DMS153 treated with DMSO at 0.1 percent for 48 hours (cell line): Measurements from ENCODE around the gene WSB2.
"Not testable (repeated sequence)": the region's sequence is repeated elsewhere in the genome, so short reads cannot be mapped to it uniquely, and the experiment has no call there.

Experiments used
- DNase-seq: peaks from one replicate; lab custom pipeline; 2025; ENCODE audit not compliant: unreplicated experiment; lab: John Stamatoyannopoulos, UW

Gene WSB2

GRCh38 chr12:118036672-118037411, 24.1 kb downstream of the WSB2 start:
- no peak for DNase-seq

GRCh38 chr12:118035190-118036041, 25.6 kb downstream of the WSB2 start:
- peak; percentile 24 for DNase-seq

- DNase-seq = peak; percentile 25
These were observed 26.4 kb downstream of the WSB2 start for GRCh38 chr12:118034429-118035189.

DNA sequence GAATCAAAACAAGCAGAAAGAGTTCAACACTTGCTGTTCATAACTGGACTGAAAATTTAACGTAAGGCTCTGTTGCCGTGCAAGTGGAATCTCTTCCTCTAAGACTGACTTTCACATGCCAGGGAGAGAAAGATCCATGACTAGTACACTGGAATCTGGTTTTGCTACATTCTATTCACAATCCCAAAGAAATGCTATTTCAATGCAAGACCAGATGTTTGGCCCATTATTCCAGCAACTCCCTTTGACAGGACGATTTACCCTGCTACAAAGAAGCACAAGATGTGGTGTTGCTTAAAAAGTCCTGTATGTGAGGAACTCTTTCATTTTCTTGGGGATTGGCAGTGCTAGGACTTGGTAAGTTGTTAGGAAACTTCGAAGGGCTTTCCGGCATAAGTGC, 27.1 kb downstream of the WSB2 start:
- DNase-seq = no peak

- no peak for DNase-seq
These were observed 27.7 kb downstream of the WSB2 start for GRCh38 chr12:118033323-118033722.

DNA sequence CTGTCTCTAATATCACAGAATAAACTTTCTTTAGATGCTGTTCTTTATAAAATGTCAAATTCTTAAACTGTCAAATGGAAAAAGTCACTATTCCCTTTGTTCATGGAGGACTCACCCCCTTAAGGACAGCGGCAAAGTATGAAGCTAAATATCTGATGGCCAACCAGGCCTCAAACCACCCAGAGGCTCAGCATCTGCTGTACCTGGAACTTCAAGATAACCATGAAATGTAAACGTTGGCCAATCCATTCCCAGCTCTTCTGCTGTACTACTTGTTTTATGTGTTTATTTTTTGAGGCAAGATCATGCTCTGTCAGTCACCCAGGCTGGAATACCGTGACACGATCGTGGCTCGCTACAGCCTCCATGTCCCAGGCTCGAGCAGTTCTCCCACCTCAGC, 28.8 kb downstream of the WSB2 start:
- no peak for DNase-seq

DNA sequence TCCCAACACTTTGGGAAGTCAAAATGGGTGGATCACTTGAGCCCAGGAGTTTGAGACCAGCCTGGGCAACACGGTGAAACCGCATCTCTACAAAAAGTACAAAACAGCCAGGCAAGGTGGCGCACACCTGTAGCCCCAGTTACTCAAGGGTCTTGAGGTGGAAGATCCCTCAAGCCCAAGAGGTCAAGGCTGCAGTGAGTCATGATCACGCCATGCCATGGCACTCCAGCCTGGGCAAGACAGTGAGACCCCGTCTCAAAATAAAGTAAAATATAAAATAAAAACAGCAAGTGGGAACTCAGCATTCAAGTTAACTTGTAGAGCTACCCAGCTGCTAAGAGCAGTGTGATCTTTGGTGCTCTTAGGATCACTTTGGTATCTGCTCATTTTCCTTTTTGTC, 31.8 kb downstream of the WSB2 start:
- DNase-seq = no peak

GRCh38 chr12:118025168-118025567, 35.8 kb downstream of the WSB2 start:
- no peak for DNase-seq

- no peak for DNase-seq
These were observed 37.6 kb downstream of the WSB2 start for GRCh38 chr12:118023301-118023860.

GRCh38 chr12:118022728-118023109, 38.3 kb downstream of the WSB2 start:
- no peak for DNase-seq

GRCh38 chr12:118022097-118022727, 38.8 kb downstream of the WSB2 start:
- not testable (repeated sequence) for DNase-seq

- no peak for DNase-seq
These were observed 40.9 kb downstream of the WSB2 start for GRCh38 chr12:118020036-118020435.

GRCh38 chr12:118017926-118018325, 43.1 kb downstream of the WSB2 start:
- no peak for DNase-seq

DNA sequence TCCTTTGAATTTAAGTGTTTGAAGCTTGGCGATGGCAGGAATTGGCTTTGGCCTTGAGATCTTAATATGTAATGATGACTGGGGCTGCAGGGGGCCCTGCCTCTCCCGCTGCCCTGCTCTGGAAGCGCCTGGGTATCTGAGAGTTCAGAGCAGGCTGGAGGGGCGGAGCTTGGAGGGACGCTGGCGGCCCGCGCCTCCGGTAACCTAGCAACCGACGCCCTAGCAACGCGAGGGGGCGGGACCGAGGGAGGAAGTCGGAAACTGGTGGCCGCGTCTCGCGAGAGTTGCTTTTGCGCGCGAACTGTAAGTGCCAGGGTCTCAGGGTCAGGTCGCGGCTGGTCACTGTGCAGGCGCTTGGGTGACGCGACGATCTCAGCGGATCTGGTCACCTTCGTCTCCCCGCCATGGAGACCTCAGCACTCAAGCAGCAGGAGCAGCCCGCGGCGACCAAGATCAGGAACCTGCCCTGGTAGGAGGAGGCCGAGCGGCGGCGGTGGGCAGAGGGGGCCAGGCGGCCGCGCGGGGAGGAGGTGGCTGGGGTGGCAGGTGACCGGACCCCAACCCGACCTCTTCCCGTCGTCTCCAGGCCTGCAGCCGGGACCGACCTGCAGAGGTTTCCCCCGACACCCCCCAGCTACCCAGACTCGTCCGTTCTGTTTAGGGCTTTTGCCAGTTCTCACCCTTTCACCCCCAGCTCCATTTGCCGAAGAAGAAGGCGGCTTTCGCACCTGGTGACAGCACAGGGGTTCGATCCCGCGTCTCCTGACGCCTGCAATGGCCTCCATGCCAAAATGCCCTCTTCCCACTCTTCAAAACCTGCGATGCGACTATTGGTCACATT, 44.3 kb downstream of the WSB2 start, which contains the start of gene RFC5:
Gene RFC5 (plus strand): TSS at position 280 of the 841 bp plus-strand sequence. CDS start 125 bp downstream, at position 405.
- DNase-seq = peak; percentile 94

- DNase-seq = no peak
These were observed 45.0 kb downstream of the WSB2 start for GRCh38 chr12:118015944-118016343.

DNA sequence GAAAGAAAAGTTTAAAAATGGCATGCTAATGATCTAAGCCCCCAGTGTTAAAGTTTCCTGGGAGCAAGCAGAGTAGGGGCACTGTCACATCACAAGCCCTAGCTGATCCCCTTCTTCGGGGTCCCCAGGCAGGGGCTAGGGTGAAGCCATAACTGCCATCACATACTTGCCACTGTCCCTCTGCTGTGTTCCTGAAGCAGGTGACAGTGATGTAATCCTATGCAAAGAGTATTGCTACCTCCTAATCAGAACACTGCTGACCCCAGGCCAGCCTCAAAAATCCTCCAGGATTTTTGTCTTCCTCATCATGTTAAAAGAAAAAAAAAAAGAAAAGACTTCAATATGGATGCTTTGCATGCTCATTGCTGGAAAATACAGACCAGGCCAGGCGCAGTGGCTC, 45.7 kb downstream of the WSB2 start:
- no peak for DNase-seq

DNA sequence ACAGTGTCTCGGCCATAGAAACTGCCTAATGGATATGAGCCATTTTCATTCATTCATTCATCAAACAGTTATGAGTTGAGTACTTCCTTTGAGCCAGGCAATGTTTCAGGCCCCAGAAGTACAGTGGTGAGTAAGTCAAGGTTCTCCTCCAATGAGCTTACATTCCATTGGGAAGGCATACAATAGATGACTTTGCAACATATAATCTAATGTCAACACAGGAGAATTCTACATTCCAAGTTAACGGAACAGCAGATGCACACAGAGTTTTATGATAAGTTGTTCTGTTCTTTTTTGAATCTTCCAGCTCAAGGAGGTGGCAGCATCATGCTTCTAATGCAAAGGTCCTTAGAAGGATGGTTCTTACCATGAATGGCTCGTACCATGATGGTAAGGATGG, 47.7 kb downstream of the WSB2 start:
- no peak for DNase-seq

- no peak for DNase-seq
These were observed 49.0 kb downstream of the WSB2 start for GRCh38 chr12:118011961-118012360.

DNA sequence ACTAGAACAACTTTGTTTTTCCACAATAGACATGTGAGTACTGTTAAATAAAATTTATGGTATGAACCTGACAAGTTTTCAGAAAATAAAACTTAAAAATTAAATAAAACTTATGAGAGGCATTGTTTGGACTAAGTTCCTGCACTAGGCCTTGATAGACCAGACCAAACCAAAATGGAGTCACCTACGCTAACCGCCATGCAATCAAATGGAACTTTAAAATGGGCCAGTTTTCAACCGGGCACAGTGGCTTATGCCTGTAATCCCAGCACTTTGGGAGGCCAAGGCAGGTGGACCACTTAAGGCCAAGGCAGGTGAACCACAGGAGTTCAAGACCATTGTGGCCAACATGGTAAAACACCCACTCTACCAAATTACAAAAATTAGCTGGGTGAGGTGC, 49.6 kb downstream of the WSB2 start:
- no peak for DNase-seq

DNA sequence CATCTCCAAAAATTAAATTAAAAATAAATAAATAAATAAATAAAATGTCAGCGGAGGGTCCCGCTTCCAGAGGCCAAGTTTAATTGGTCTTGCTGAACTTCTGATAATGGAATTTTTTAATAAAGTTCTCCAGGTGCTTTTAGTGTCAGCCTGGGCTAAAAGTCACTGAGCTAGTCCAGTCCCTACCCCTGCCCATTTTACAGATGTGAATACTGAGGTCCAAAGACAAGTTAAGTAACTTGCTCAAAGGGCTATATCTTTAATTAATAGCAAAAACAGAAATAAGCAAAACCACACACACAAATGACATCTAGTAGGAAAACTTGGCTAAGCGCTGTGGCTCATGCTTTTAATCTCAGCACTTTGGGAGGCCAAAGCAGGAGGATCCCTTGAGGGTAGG, 50.1 kb downstream of the WSB2 start:
- no peak for DNase-seq
